Activated T-cell treated with anti-CD3 and anti-CD28 coated beads, Interleukin-2, amount 50 U/mL, for 4 hours (primary cell): ENCODE measurements around the gene DOC2A. TPM values are rescaled to one million over a fixed set of nuclear protein-coding genes. Genes with fewer than 3 reads are reported as not detected.
"Not testable (repeated sequence)": the region's sequence is repeated elsewhere in the genome, so short reads cannot be mapped to it uniquely, and the experiment has no call there.

Experiments used
- ATAC-seq, 2 donors: fragments of 200-7000 bp; cut with Tn5 transposase; one replicate each; pipeline ENCODE4 v1.10.0; 2021
- DNase-seq: peaks from one replicate; pipeline ENCODE4 v3.0.0-alpha.2; 2020
- H3K27me3 Mint-ChIP-seq: one replicate; pipeline ENCODE4 v1.8.0; 2021; ENCODE audit warnings: low read depth, mixed read lengths
- H3K36me3 Mint-ChIP-seq: one replicate; pipeline ENCODE4 v1.8.0; 2022; ENCODE audit warnings: mixed read lengths; ENCODE audit not compliant: insufficient read depth
- H3K4me1 Mint-ChIP-seq: one replicate; pipeline ENCODE4 v1.8.0; 2021; ENCODE audit warnings: low read depth, mixed read lengths
- H3K4me3 Mint-ChIP-seq: one replicate; pipeline ENCODE4 v1.8.0; 2021; ENCODE audit warnings: mild to moderate bottlenecking, moderate library complexity, mixed read lengths
- H3K9me3 Mint-ChIP-seq: one replicate; pipeline ENCODE4 v1.8.0; 2021; ENCODE audit warnings: mixed read lengths
- total RNA-seq, 3 donors: library from RNA; stranded (reverse); gene quantifications; one replicate each; pipeline ENCODE4 v1.2.1, GENCODE V29; 2021

The DOC2A gene
- total RNA-seq, 3 donors from 2014 or later, result 0.49 to 2.5 (median 1.1) TPM

GRCh38 chr16:30017937-30018336, 7.1 kb upstream of the DOC2A start:
- ATAC-seq, H3K27me3 Mint-ChIP-seq, DNase-seq, H3K4me1 Mint-ChIP-seq, H3K9me3 Mint-ChIP-seq, H3K4me3 Mint-ChIP-seq, H3K36me3 Mint-ChIP-seq: not testable (repeated sequence)

DNA sequence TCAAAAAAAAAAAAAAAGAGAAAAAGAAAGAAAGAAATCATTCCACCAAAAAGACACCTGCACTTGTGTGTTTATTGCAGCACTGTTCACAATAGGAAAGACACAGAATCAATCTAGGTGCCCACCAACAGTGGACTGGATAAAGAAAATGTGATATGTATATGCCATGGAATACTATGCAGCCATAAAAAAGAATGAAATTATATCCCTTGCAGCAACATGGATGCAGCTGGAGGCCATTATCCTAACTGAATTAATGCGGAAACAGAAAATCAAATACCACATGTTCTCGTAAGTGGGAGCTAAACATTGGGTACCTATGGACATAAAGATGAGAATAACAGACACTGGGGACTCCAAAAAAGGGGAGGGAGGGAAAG, 6.4 kb upstream of the DOC2A start:
- no peaks in the 10 kb centered on the region for H3K36me3 Mint-ChIP-seq
- H3K27me3 Mint-ChIP-seq, result peaks cover 6% of the 10 kb centered on the region
- H3K4me1 Mint-ChIP-seq, result peaks cover 5% of the 10 kb centered on the region
- ATAC-seq (no peak), DNase-seq (no peak)
- H3K9me3 Mint-ChIP-seq, result no peaks in the 10 kb centered on the region
- H3K4me3 Mint-ChIP-seq, result no peak overlapping the region

DNA sequence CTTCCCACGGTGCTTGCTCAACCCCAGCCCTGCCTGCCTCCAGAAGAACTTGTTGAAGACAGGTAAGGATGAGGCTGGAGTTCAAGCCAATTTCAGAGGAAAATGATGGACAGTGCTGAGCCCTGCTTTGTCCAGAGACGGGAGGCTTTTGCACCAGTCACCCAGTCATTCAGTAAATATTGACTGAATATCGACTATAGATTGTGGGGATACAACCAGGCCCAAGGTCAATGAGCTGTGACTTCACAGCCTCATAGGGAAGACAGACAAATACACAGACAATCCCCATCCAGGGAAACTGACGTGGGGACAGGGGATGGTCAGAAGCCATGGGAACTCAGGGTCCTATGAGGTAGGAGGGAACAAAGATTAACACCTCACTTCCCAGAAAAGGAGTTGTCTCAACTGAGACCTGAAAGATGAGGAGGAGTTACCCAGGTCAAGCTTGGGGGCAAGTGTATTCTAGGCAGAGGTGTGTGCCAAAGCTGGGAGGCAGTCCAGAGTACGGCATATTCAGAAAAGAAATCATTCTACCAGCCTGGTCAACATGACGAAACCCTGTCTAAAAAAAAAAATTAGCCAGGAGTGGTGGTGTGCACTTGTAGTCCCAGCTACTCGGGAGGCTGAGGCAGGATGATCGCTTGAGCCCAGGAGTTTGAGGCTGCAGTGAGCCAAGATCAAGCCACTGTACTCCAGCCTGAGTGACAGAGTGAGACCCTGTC, 5.9 kb upstream of the DOC2A start:
- Mint-ChIP-seq H3K4me3 (no peak overlapping the region), H3K4me1 (peaks cover 9% of the 10 kb centered on the region), H3K27me3 (peaks cover 11% of the 10 kb centered on the region), H3K9me3 (no peaks in the 10 kb centered on the region), H3K36me3 (no peaks in the 10 kb centered on the region)
- ATAC-seq (no peak), DNase-seq (no peak)

- H3K4me1 Mint-ChIP-seq, DNase-seq, H3K36me3 Mint-ChIP-seq, ATAC-seq, H3K4me3 Mint-ChIP-seq, H3K9me3 Mint-ChIP-seq: not testable (repeated sequence)
- peaks cover 14% of the 10 kb centered on the region for H3K27me3 Mint-ChIP-seq
Measured at GRCh38 chr16:30015450-30015849, 4.6 kb upstream of the DOC2A start.

GRCh38 chr16:30012598-30012997, 1.8 kb upstream of the DOC2A start:
- peaks cover 24% of the 10 kb centered on the region for H3K27me3 Mint-ChIP-seq
- not testable (repeated sequence) for H3K36me3 Mint-ChIP-seq, H3K9me3 Mint-ChIP-seq, H3K4me1 Mint-ChIP-seq, H3K4me3 Mint-ChIP-seq, DNase-seq, ATAC-seq

- Mint-ChIP-seq H3K36me3 (no peaks in the 10 kb centered on the region), H3K27me3 (peaks cover 22% of the 10 kb centered on the region), H3K9me3 (no peaks in the 10 kb centered on the region), H3K4me1 (peaks cover 9% of the 10 kb centered on the region), H3K4me3 (peak overlapping the region; percentile 78)
- DNase-seq (no peak), ATAC-seq (no peak)
Measured at GRCh38 chr16:30011714-30012504, 1.1 kb upstream of the DOC2A start.

DNA sequence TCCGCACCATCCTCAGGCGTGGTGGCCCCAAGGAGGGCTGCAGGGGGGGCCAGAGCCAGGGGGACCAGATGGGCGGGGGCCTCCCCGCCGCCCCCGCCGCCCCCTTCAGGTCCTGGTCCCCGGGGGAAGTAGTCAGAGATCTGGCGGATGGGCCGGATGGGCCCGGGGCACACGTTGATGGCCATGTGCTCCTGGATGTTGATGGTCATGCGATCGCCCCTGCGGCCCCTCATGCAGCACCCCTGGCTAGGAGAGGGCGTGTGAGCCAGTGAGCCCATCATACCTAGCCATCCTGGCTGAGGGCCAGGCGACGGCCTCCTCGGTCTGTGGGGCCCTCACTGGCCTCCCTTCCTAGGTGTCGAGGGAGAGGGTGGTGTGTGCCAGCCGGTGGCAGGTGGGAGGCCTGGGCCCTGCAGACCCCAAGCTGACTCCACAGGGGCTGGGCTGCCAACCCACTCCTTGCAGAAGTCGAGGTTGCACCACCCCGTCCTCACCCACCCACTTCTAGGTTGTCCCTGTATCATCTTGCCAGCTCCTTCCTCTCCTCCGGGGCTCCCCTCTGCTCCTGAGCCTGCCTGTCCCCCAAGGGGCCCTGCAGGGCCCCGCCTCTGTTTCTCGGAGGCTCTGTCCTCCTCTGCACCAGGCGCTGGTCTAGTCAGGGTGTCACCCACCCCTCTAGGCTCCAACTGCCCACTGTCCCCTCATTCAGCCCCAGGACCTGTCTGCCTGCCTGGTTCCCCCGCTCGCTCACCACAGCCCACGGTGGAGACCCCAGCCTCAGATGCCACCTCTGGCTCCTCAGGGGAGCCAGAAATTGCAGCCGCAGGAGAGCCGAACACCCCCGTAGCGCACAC, 610 bp downstream of the DOC2A start:
- peaks cover 9% of the 10 kb centered on the region for H3K4me1 Mint-ChIP-seq
- no peak for DNase-seq
- peak; percentile 9 to 11 for ATAC-seq
- H3K4me3 Mint-ChIP-seq, result peak overlapping the region; percentile 72
- peaks cover 22% of the 10 kb centered on the region for H3K27me3 Mint-ChIP-seq
- no peaks in the 10 kb centered on the region for H3K9me3 Mint-ChIP-seq
- no peaks in the 10 kb centered on the region for H3K36me3 Mint-ChIP-seq

- Mint-ChIP-seq H3K27me3 (peaks cover 22% of the 10 kb centered on the region), H3K9me3 (no peaks in the 10 kb centered on the region), H3K36me3 (no peaks in the 10 kb centered on the region), H3K4me3 (no peak overlapping the region), H3K4me1 (peaks cover 9% of the 10 kb centered on the region)
- ATAC-seq (no peak), DNase-seq (no peak)
Measured at GRCh38 chr16:30009085-30009862, 1.6 kb downstream of the DOC2A start.

DNA sequence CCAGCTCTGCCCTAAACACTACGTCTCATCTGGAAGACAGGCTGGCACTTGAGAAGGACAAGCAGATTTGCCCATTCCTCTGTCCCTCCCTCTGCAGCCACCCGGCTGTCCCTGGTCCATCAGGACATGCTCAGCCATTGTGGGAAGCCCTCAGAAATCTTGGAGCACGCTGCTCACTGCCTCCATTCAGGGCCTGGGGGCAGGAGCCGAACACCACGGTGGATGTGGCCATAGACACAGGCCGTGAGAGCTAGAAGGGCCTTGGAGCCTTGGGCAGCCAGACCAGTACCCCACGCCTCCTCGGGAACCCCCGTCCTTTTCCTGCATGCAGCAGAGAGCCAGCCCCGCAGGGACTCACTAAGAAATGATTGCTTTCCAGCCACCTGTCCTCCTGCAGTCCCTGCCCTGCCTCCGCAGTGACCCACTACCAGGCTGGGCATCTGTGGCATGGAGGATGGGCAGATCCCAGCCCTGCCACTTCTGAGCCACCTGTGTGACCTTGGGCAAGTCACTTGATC, 3.4 kb downstream of the DOC2A start:
- Mint-ChIP-seq H3K4me1 (peaks cover 9% of the 10 kb centered on the region), H3K4me3 (no peak overlapping the region), H3K9me3 (no peaks in the 10 kb centered on the region), H3K27me3 (peaks cover 19% of the 10 kb centered on the region), H3K36me3 (no peaks in the 10 kb centered on the region)
- ATAC-seq, result no peak
- DNase-seq, result no peak

- Mint-ChIP-seq H3K4me1 (peaks cover 5% of the 10 kb centered on the region), H3K4me3 (no peak overlapping the region), H3K36me3 (no peaks in the 10 kb centered on the region), H3K9me3 (no peaks in the 10 kb centered on the region), H3K27me3 (peaks cover 13% of the 10 kb centered on the region)
- ATAC-seq, result no peak
- no peak for DNase-seq
Measured at GRCh38 chr16:30006659-30007377, 4.0 kb downstream of the DOC2A start.

DNA sequence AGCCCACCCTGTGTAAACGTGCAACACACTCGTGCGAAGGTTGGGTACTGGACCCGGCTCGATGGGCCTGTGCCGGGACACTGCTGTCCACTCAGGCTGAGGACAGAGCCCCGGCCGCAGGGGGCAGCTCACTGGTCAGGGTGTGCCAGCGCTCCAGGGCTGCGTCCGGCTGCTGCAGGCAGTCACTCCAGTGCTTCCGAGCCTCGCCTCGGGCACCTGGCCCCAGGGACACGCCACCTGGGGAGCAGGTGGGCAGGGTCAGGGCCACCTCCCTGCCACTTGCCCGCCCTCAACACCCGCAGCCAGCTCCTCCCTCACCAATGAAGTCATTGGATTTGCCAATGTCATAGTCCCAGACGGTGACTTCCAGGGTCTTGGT, 4.7 kb downstream of the DOC2A start:
- peaks cover 11% of the 10 kb centered on the region for H3K27me3 Mint-ChIP-seq
- H3K4me1 Mint-ChIP-seq, result peaks cover 5% of the 10 kb centered on the region
- no peaks in the 10 kb centered on the region for H3K36me3 Mint-ChIP-seq
- DNase-seq, result no peak
- ATAC-seq, result no peak
- H3K4me3 Mint-ChIP-seq, result no peak overlapping the region
- H3K9me3 Mint-ChIP-seq, result no peaks in the 10 kb centered on the region

DNA sequence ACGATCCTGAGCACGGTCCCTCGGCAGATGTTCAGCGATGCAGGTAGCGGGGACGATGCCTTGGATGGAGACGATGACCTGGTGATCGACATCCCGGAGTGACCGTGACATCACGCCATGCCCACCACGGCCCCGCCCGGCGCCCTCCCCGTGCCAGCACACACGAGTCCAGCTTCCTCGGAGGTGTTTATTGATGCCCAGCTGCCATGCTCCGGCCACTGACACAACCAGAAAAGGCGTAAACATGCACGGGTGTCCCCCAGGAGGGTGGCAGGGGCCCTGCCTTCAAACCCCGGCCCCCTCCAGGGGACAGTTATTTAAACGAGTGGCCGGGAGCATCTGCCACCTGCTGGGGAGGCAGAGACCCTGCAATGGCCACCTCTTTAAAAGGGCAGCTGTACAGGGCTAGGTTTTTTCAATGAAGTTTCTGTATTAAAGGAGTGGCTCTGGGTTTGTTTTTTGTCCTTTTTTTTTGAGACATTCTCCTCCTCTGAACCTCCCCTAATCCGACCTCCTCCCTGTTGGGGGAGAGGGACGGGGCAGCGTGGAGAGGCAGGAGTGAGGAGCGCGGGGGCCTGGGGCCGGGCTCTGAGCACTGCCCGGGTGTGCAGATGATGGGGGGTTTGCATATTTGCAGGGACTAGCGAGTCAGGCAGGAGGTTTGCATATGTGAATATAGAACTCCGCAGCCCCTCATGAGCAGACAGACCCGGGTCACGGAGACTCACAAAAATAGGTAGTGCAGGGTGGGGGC, 5.3 kb downstream of the DOC2A start:
- no peak overlapping the region for H3K4me3 Mint-ChIP-seq
- DNase-seq, result peak; percentile 27
- no peaks in the 10 kb centered on the region for H3K9me3 Mint-ChIP-seq
- no peaks in the 10 kb centered on the region for H3K36me3 Mint-ChIP-seq
- peaks cover 10% of the 10 kb centered on the region for H3K27me3 Mint-ChIP-seq
- ATAC-seq, result peak; percentile 58 to 59
- peaks cover 4% of the 10 kb centered on the region for H3K4me1 Mint-ChIP-seq

DNA sequence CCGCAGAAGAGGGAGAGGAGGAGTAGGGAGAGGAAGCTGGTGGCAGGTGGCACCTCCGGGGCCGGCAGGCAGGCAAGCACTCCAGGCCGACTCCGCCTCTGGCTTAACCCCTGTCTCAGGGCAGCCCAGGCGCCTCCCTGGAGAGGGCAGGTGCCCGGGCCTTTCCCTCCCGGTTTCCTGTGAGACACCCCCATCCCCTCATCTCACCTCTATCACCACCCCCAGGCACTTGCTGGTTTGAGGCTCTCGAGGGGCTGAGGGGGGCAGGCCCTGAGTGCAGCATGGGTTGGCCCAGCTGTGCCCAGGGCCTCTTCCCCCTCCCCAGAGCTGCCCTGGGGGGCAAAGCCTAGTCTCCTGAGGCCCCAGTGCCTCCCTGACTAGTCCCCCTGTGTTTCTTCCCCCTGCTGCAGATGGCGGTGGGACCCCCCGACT, 6.0 kb downstream of the DOC2A start:
- Mint-ChIP-seq H3K36me3 (no peaks in the 10 kb centered on the region), H3K4me3 (no peak overlapping the region), H3K27me3 (peaks cover 4% of the 10 kb centered on the region), H3K4me1 (no peaks in the 10 kb centered on the region), H3K9me3 (no peaks in the 10 kb centered on the region)
- DNase-seq (no peak), ATAC-seq (no peak)
